Pancreas (tissue), 10 donors: ENCODE results near the gene NRP2. TPM values are rescaled to one million over a fixed set of nuclear protein-coding genes. Genes with fewer than 3 reads are reported as not detected.
A peak's percentile ranks its signal among the peaks of the same experiment; 100 is the strongest.

Source experiments
- ATAC-seq, 4 donors: fragments of 200-7000 bp; cut with Tn5 transposase; one replicate each; pipeline versions ENCODE4 v1.8.0 to v1.9.1; 2020; ENCODE audit warnings: mild to moderate bottlenecking in 4 of 4, moderate library complexity in 4 of 4
- DNase-seq, 6 donors: peaks; one replicate each; pipeline ENCODE4 v3.0.0-alpha.2; 2020
- FAIRE-seq: peaks from 2 replicates; lab custom pipeline; 2012; peaks lifted over from hg19 to GRCh38; lab: Jason Lieb, UNC
- H3K27ac ChIP-seq, 4 donors: fragments of 200-600 bp; sonication (generic); 1 replicate in 3 of 4; 2 replicates in 1 of 4; pipeline versions ENCODE4 v1.5.0 to v1.8.0; 2020
- H3K27me3 ChIP-seq, 4 donors: fragments of 200-600 bp; one replicate each; pipeline ENCODE4 v1.8.0; 2021
- H3K36me3 ChIP-seq, 3 donors: fragments of 200-600 bp; sonication (generic) in 1 of 3; one replicate each; pipeline versions ENCODE4 v1.5.0 to v1.8.0; 2020 to 2021
- H3K4me1 ChIP-seq, 3 donors: fragments of 200-600 bp; one replicate each; pipeline ENCODE4 v1.8.0; 2021
- H3K4me3 ChIP-seq, 4 donors: fragments of 200-600 bp; sonication (generic) in 2 of 4; one replicate each; pipeline versions ENCODE4 v1.5.0 to v1.8.0; 2020 to 2021
- H3K9me3 ChIP-seq, 4 donors: fragments of 200-600 bp; one replicate each; pipeline ENCODE4 v1.8.0; 2021
- WGBS, 2 donors: extraction: QIAGEN DNeasy Blood & Tissue Kit; methylation state at CpG; one replicate each; pipeline ENCODE4 v1.1.7; 2013; 5-methylcytosine and 5-hydroxymethylcytosine counted together
- intact Hi-C, 3 donors: fragments of 100-400 bp; cut with DNase I; formaldehyde crosslinking; loops; one replicate each; pipeline versions ENCODE4 v1.11.1 to v1.14.2; 2022
- polyA plus RNA-seq, 2 donors: library from polyadenylated mRNA; stranded (reverse); fragments of 200-250 nt; gene quantifications; one replicate each; pipeline ENCODE4 v1.2.3, GENCODE V29; 2013
- total RNA-seq, 6 donors: library from RNA; stranded (reverse); fragmentation: NEBNext Ultra II Directional in 4 of 6; extraction: Animal tissue kit (Norgen Biotek cat#: 25700) in 4 of 6; gene quantifications; one replicate each; pipeline versions ENCODE4 v1.2.1 to v1.2.4, GENCODE V29; 2021 to 2023
- TF ChIP-seq, protein P1 (sequence below), 4 donors: fragments of 200-600 bp; sonication (generic) in 3 of 4; IDR thresholded peaks; one replicate each; pipeline versions ENCODE4 v1.5.0 to v1.8.0; 2021; ENCODE audit warnings: antibody characterized with exemption in 4 of 4
- donor health status: healthy with polysubstance abuse.
- donor health status: DM: no; HTN: no; CAD: no; lungs with moderate emphysema.
- donor health status: DM: no; HTN: no; CAD: no.
- donor health status: control.
- donor health status: control.
- donor health status: Bipolar disorder and iron deficiency.
- donor health status: DM: yes; HTN: yes; CAD: no.
- donor health status: DM: no; HTN: no; CAD: no.
- donor health status: DM: no; HTN: no; CAD: no.
- donor health status: DM: yes; HTN: yes; CAD: no.

The NRP2 gene
- total and polyA plus RNA-seq, 8 donors: 0.65 to 11.0 (median 1.6) TPM

DNA sequence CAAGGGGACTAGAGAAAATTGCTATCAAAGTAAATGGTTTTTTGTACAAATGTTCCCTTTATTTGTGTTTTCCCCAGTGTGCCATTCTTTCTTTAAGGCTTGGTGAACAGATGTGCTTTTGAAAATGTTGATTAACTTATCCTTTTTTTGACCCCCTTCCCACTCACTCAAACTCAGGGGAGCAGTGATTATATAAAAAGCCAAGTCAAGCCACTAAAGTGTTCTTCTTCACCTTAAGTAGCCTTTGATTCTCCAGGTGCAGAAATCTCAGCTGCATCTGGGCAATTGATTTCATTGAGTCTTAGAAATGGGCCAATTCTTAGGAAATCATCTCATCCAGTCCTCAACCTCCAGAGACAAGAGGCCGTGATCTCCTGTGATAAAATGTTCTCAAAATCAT, 107.6 kb downstream of the NRP2 start:
- Histone ChIP-seq H3K36me3 (no peaks in the 10 kb centered on the region), H3K27ac (no peak overlapping the region), H3K4me1 (no peaks in the 10 kb centered on the region), H3K4me3 (no peak overlapping the region), H3K9me3 (no peaks in the 10 kb centered on the region), H3K27me3 (no peaks in the 10 kb centered on the region)
- DNase-seq: no peak
- TF ChIP-seq, protein P1, sequence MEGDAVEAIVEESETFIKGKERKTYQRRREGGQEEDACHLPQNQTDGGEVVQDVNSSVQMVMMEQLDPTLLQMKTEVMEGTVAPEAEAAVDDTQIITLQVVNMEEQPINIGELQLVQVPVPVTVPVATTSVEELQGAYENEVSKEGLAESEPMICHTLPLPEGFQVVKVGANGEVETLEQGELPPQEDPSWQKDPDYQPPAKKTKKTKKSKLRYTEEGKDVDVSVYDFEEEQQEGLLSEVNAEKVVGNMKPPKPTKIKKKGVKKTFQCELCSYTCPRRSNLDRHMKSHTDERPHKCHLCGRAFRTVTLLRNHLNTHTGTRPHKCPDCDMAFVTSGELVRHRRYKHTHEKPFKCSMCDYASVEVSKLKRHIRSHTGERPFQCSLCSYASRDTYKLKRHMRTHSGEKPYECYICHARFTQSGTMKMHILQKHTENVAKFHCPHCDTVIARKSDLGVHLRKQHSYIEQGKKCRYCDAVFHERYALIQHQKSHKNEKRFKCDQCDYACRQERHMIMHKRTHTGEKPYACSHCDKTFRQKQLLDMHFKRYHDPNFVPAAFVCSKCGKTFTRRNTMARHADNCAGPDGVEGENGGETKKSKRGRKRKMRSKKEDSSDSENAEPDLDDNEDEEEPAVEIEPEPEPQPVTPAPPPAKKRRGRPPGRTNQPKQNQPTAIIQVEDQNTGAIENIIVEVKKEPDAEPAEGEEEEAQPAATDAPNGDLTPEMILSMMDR (IDR thresholded peaks at IDR 0.05): no peak
- intact Hi-C loops: no loop called here
- no peak for ATAC-seq
- FAIRE-seq: no peak
- WGBS, 2 donors: 67 to 87% methylated on average over 1 of the region's 1 CpG

DNA sequence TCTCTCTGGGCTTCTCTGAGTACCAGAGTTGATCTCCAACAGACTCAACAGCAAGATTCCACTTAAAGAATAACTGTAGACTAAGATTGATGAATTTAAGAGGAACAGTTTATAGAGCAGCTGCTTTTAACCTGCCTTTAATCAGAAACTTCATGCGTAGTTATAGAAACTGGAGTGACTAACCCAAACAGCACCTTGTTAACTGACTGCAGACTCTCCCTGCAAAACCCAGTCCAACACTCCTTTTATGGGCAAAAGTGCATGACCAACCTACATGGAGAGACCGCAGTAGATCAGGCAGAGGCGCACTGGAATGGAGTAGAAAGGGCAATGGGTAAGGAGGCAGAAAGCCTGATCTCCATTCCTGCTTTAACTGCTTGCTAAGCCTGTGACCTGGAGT, 110.6 kb downstream of the NRP2 start:
- no peak for ATAC-seq
- H3K9me3 ChIP-seq: no peaks in the 10 kb centered on the region
- H3K36me3 ChIP-seq: no peaks in the 10 kb centered on the region
- WGBS, 2 donors: 92 to 95% methylated on average over 3 of the region's 3 CpGs
- H3K4me1 ChIP-seq: no peaks in the 10 kb centered on the region
- H3K27ac ChIP-seq: no peak overlapping the region
- H3K27me3 ChIP-seq: no peaks in the 10 kb centered on the region
- FAIRE-seq: peak; percentile 68
- no peak for DNase-seq
- intact Hi-C loops: no loop called here
- TF ChIP-seq, protein P1 (IDR thresholded peaks at IDR 0.05): no peak
- no peak overlapping the region for H3K4me3 ChIP-seq

DNA sequence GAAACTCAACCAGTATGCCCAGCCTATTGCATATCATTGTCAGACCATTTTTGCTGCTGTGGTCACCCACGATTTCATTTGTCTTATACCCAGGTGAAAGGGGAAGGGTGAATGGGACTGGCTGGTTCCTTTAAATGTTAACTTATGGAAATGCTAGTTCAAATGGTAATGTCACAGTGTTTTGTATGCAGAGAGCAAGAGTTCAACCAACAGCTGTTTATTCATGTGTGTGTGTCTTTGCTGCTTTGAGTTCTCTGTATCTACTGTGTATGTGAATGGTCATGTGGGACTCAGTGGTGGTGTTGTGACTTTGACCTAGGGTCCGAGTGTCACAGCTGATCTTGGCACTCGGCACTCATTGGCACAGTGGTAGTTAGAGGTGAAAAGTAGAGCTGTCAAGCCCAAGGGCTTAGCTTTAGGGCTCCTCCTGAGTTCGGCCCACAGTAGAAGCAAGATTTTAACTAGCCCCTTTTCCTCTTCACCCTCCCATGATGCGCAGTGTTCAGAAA, 114.6 kb downstream of the NRP2 start:
- FAIRE-seq (no peak), DNase-seq (no peak), ATAC-seq (no peak)
- Histone ChIP-seq H3K27ac (no peak overlapping the region), H3K9me3 (no peaks in the 10 kb centered on the region), H3K27me3 (no peaks in the 10 kb centered on the region), H3K4me3 (no peak overlapping the region), H3K4me1 (peaks cover 0 to 3% (median 0%) of the 10 kb centered on the region in 3 donors), H3K36me3 (no peaks in the 10 kb centered on the region)
- 80 to 81% methylated on average over 5 of the region's 5 CpGs for WGBS, 2 donors
- intact Hi-C loops: no loop called here
- TF ChIP-seq, protein P1 (IDR thresholded peaks at IDR 0.05): no peak

DNA sequence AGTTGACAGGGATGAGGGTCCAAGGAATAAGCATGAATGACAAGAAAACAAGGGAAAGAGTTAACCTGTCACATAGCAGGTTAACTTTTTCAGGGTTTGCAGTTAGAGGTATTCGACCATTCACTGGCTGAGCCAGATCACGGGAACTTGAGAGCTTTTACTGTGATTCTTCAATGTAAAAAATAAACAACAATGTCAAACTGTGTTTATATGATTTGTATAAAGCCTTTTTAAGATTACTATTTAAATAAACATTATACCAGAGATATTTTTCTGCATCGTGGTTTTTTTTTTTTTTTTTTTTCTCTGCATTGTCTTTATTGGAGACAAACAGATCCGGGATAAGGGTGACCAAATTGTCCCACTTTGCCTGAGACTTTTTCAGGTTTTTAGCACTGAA, 115.6 kb downstream of the NRP2 start:
- no peak overlapping the region for H3K27ac ChIP-seq
- H3K9me3 ChIP-seq: no peaks in the 10 kb centered on the region
- DNase-seq: no peak
- ATAC-seq: no peak
- no peak for FAIRE-seq
- no peaks in the 10 kb centered on the region for H3K27me3 ChIP-seq
- no peaks in the 10 kb centered on the region for H3K36me3 ChIP-seq
- intact Hi-C loops: no loop called here
- H3K4me1 ChIP-seq: peaks cover 0 to 3% (median 0%) of the 10 kb centered on the region in 3 donors
- TF ChIP-seq, protein P1 (IDR thresholded peaks at IDR 0.05): no peak
- H3K4me3 ChIP-seq: no peak overlapping the region
- WGBS, 2 donors: 91 to 92% methylated on average over 4 of the region's 4 CpGs

DNA sequence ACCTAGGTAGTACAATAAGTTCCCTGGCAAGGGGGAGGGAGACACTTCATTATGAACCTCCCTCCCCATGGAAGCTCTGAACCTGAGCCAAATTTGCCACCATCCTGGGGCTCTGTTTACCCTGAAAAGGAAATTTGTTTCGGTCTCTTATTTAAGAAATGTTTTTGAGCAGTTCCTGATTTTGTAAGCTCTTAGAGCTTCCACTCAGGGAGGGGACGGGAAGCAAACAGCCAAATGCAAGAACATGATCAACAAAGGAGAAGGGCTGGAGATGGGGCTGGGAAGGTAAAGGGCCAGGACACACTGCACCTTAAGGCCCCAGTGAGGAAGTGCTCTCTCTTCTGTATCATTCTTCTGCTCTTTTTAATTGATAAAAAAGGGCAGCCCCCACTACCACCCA, 117.9 kb downstream of the NRP2 start:
- Histone ChIP-seq H3K4me1 (peaks cover 0 to 3% (median 0%) of the 10 kb centered on the region in 3 donors), H3K27ac (no peak overlapping the region), H3K27me3 (no peaks in the 10 kb centered on the region), H3K4me3 (no peak overlapping the region), H3K36me3 (no peaks in the 10 kb centered on the region), H3K9me3 (no peaks in the 10 kb centered on the region)
- WGBS, 2 donors: 81% methylated on average over 2 of the region's 2 CpGs
- no peak for DNase-seq
- FAIRE-seq: no peak
- TF ChIP-seq, protein P1 (IDR thresholded peaks at IDR 0.05): no peak
- intact Hi-C loops: no loop called here
- ATAC-seq: no peak
